Activated CD8-positive, alpha-beta memory T cell treated with anti-CD3 and anti-CD28 coated beads for 36 hours (primary cell): ENCODE measurements around the gene GNAO1. TPM values are rescaled to one million over a fixed set of nuclear protein-coding genes. Genes with fewer than 3 reads are reported as not detected.

ENCODE experiments used
- CTCF ChIA-PET: fragments of 350-600 bp; sonication (Branson Sonifier 250); formaldehyde crosslinking; loops from one replicate; lab custom pipeline; 2021; ENCODE audit warnings: antibody characterized with exemption; lab: Charles Lee
- POLR2A ChIA-PET: fragments of 350-600 bp; sonication (Branson Sonifier 250); formaldehyde crosslinking; loops from one replicate; lab custom pipeline; 2021; ENCODE audit warnings: antibody characterized with exemption; lab: Charles Lee
- total RNA-seq, 2 experiments: library from RNA; stranded (reverse); gene quantifications; one replicate each; pipeline ENCODE4 v1.2.3, GENCODE V29; 2021

The GNAO1 gene
- total RNA-seq, 2 experiments from 2014 or later: 4.9 to 5.2 TPM

- CTCF ChIA-PET: no interaction called here
- POLR2A ChIA-PET: interaction anchor here (0.5 kb wide), 1 partner anchor 94 kb away, joined by 3 read pairs; no protein-coding TSS in a partner anchor
These were observed 107.8 kb downstream of the GNAO1 start for GRCh38 chr16:56298948-56299596.

GRCh38 chr16:56300242-56300623 lies 108.9 kb downstream of the GNAO1 start:
- ChIA-PET CTCF (interaction anchor here (1.6 kb wide), 1 partner anchor 18 kb away, joined by 8 read pairs; no protein-coding TSS in a partner anchor), POLR2A (no interaction called here)

- CTCF ChIA-PET: interaction anchor here (1.6 kb wide), 1 partner anchor 17 kb away, joined by 8 read pairs; no protein-coding TSS in a partner anchor
- POLR2A ChIA-PET: no interaction called here
These were observed 109.9 kb downstream of the GNAO1 start for GRCh38 chr16:56300891-56301850.

- ChIA-PET CTCF (no interaction called here), POLR2A (no interaction called here)
These were observed 111.2 kb downstream of the GNAO1 start for GRCh38 chr16:56302506-56302905.

- POLR2A ChIA-PET: no interaction called here
- CTCF ChIA-PET: interaction anchor here (0.6 kb wide), 1 partner anchor 20 kb away, joined by 3 read pairs; no protein-coding TSS in a partner anchor
These were observed 111.9 kb downstream of the GNAO1 start for GRCh38 chr16:56303066-56303715.

- POLR2A ChIA-PET: no interaction called here
- CTCF ChIA-PET: interaction anchor here (0.6 kb wide), 1 partner anchor 19 kb away, joined by 3 read pairs; no protein-coding TSS in a partner anchor
These were observed 112.6 kb downstream of the GNAO1 start for GRCh38 chr16:56303880-56304279.

GRCh38 chr16:56305956-56306565 lies 114.8 kb downstream of the GNAO1 start:
- CTCF ChIA-PET: interaction anchor here (1.4 to 2.0 kb wide), 2 partner anchors 12 to 13 kb away, joined by 3 to 10 read pairs; no protein-coding TSS in a partner anchor
- POLR2A ChIA-PET: no interaction called here

GRCh38 chr16:56306690-56307533 lies 115.6 kb downstream of the GNAO1 start:
- ChIA-PET POLR2A (no interaction called here), CTCF (interaction anchor here (1.4 kb wide), 1 partner anchor 12 kb away, joined by 3 read pairs; no protein-coding TSS in a partner anchor)

- CTCF ChIA-PET: interaction anchor here (1.4 kb wide), 1 partner anchor 11 kb away, joined by 3 read pairs; no protein-coding TSS in a partner anchor
- POLR2A ChIA-PET: no interaction called here
These were observed 116.2 kb downstream of the GNAO1 start for GRCh38 chr16:56307534-56307873.

GRCh38 chr16:56309008-56309407 lies 117.7 kb downstream of the GNAO1 start:
- ChIA-PET POLR2A (no interaction called here), CTCF (no interaction called here)

- CTCF ChIA-PET: no interaction called here
- POLR2A ChIA-PET: no interaction called here
These were observed 119.4 kb downstream of the GNAO1 start for GRCh38 chr16:56310690-56311089.

GRCh38 chr16:56311208-56312027 lies 120.1 kb downstream of the GNAO1 start:
- CTCF ChIA-PET: no interaction called here
- POLR2A ChIA-PET: no interaction called here

- POLR2A ChIA-PET: no interaction called here
- CTCF ChIA-PET: no interaction called here
These were observed 120.7 kb downstream of the GNAO1 start for GRCh38 chr16:56312028-56312300.

GRCh38 chr16:56312556-56312955 lies 121.3 kb downstream of the GNAO1 start:
- ChIA-PET CTCF (no interaction called here), POLR2A (no interaction called here)

- POLR2A ChIA-PET: no interaction called here
These were observed 123.1 kb downstream of the GNAO1 start for GRCh38 chr16:56314244-56314850.

GRCh38 chr16:56315955-56316354 lies 124.7 kb downstream of the GNAO1 start:
- ChIA-PET POLR2A (no interaction called here), CTCF (no interaction called here)

More at GRCh38 chr16:56314244-56314850, 123.1 kb downstream of the GNAO1 start:
- CTCF ChIA-PET: interaction anchor here (0.8 kb wide), 1 partner anchor 370 kb away, joined by 3 read pairs; no protein-coding TSS in a partner anchor

GRCh38 chr16:56316545-56316944 lies 125.3 kb downstream of the GNAO1 start:
- ChIA-PET CTCF (interaction anchor here (2.6 kb wide), 1 partner anchor 11 kb away, joined by 10 read pairs; no protein-coding TSS in a partner anchor), POLR2A (no interaction called here)
